ENCODE data around the gene PTCD1.

Gene PTCD1, protein sequence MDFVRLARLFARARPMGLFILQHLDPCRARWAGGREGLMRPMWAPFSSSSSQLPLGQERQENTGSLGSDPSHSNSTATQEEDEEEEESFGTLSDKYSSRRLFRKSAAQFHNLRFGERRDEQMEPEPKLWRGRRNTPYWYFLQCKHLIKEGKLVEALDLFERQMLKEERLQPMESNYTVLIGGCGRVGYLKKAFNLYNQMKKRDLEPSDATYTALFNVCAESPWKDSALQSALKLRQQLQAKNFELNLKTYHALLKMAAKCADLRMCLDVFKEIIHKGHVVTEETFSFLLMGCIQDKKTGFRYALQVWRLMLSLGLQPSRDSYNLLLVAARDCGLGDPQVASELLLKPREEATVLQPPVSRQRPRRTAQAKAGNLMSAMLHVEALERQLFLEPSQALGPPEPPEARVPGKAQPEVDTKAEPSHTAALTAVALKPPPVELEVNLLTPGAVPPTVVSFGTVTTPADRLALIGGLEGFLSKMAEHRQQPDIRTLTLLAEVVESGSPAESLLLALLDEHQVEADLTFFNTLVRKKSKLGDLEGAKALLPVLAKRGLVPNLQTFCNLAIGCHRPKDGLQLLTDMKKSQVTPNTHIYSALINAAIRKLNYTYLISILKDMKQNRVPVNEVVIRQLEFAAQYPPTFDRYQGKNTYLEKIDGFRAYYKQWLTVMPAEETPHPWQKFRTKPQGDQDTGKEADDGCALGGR

DNA sequence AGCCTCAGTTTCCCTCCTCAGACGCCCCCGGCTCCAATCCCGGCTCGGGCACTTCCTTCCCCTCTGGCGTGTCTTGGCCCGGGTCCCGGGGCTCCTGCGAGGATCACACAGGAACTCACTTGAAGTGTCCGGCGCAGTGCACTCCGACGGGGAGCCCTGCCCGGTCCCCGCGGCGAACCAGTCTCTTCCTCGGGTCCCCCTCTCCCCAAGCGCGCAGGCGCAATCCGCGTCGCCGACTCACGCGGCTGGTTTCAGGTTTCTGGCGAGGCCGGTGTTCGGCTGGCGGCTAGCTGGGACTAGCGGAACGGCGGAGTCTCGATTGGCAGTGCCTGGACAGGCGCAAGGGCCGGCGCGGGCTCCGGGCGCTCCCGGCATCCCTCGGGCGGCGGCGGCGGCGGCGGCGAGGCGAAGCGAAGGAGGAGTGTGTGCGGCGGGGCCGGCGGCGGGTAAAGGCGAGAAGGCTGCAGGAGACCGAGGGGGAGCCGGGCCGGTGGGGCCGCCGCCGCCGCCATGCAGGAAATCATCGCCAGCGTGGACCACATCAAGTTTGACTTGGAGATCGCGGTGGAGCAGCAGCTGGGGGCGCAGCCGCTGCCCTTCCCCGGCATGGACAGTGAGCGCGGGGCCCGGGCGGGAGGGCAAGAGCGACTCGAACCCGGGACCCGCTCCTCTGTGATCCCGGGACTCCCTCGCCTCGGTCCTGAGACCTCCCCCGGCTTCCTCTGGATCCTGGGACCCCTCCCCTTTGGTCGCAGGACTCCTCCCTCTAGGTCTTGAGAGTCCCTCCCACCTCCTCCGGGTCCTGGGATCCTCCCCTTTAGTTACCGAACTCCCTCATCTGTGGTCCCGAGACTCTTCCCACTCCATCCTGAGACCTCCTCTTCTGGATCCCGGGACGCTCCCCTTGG lies at the start of gene PTCD1, which contains the start of gene CPSF4:
PTCD1 (minus strand) TSS at position 226 of the 908 bp plus-strand sequence. CDS start 3,556 bp downstream, outside the sequence.
CPSF4 (plus strand) TSS at position 371 of the 908 bp plus-strand sequence; CDS start at position 511, 140 bp downstream.
- DNase-seq = peak; percentile 95

DNA sequence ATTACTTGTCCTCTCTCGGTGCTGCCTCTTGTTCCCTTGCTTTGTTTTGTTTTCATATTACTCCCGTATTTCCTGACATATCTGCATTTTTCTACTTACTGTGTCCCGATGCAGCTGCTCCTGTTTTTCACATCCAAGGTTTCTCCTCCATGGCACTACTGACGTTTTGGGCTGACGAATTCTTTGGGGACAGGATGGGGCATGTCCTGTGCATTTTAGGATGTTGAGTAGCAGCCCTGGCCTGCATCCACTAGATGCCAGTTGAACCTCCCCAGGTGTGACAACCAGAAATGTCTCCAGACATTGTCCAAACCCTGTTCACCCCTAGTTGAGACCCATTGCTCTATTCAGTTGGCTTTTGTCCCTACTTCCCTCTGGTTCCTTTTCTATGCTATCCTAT lies 46.5 kb upstream of the PTCD1 start:
- DNase-seq = no peak

DNA sequence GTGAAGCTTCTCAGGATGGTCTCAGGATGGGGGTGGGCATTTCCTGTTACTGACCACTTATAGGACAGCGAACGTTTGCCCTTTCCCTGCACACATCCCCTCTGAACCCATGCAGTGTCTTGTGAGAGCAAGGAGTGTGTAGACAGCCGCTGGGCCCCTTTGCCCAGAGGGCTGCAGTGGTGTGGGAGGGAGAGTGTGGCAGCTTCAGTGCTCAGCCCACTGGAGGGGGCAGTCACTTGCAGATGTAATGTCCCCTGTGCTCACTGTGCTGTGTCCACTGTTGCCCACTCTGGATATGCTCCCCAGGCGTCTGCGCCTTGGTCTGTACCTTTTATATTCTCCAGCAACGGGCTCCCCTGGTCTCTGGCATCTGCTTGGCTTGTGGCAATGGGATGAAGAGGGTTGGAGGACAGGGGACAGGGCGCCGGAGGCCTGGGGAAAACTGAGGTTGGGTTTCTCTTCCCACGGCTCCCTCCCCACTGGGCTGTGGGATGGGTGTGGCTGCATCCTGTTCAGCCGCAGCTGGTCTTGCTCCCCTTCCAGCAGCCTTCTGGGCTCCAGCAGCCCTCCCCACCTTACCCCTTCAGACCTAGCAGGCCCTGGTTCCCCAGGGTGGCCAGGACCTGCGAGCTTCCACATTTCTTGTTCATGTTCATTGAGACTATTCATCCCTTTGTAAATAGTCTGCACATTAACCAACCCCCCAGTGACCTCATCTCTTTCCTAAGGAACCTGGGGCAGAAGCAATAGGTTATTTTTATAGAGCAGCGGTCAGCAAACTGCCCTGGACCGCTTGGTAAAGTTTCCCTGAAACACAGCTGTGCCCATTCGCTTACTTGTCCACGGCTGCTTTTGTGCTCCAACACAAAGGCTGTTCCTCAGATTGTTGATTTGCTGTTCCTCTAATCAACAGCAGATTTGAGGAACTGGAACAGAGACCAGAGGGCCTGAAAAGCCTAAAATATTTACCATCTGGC lies 40.2 kb upstream of the PTCD1 start:
- no peak for DNase-seq

DNA sequence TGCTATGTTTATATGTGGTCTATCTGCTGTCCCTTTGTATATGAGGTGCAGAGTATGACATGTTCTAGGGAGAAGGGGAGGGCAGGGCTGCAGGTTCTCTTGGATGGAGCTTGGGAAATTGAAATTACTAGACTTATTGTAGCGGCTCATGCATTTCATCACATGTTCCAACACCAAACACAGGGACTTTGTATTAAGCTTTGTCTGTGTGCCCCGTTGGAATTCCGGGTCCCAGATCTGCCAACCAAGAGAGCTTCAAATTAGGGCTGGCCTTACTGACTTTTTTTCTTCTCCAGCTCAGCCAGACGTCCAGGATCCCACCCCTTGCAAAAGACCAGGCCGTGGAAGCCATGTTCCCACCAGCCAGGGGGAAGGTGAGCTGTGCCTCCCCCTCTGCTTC lies 37.5 kb upstream of the PTCD1 start:
- DNase-seq = no peak

DNA sequence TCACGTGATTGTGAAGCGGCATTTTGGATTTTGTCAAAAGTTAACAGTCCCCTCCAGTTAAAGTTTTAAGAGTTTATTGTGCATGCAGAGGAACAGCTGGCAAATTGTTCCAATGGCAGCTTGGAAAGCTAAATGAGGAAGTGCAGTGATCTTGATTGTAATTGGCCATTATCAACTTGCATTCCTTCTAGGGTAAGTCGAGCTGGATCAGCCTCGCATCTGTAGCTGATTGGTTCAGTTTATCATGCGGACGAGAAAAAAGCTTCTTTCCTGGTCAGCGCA lies 34.7 kb upstream of the PTCD1 start:
- DNase-seq = no peak

DNA sequence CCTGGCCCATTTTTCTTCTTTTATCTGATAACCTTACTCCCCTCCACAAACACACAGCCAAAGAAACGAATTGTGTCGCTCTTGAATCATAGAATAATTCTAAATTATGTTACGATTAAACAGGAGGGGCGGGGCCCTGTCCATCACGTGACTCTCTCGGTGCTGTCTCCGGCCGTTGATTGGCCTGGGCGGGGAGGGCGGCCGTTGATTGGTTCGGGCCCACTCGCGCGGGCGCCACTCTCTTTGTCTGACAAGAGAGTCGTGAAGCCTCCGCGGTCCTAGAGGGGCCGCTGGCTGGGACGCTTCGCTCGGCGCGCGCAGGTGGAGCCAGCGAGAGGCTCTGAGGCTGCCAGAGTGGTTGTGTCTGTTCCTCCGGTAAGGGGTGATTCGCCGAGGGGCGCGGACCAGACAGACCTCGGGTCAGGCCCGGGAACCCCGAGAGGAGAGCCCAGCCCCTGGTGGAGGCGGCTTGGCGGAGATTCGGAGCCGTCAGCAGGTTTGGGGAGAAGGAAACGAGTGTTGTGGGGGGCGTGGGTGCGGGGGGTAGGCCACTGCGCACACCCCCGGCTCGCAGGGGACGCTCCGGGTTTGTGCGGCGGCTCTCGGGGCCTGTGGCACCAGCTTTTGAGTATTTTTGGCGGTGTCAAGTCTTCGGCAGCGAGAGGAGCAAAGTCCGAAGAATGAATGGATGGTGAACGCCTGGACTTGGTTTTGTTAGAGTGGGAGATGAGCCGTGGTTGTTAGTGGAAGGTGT lies 34.1 kb upstream of the PTCD1 start, which contains the start of gene ZNF789:
ZNF789 (plus strand) TSS at position 330 of the 754 bp plus-strand sequence. CDS start 3,567 bp downstream, outside the sequence.
- peak; percentile 98 for DNase-seq

DNA sequence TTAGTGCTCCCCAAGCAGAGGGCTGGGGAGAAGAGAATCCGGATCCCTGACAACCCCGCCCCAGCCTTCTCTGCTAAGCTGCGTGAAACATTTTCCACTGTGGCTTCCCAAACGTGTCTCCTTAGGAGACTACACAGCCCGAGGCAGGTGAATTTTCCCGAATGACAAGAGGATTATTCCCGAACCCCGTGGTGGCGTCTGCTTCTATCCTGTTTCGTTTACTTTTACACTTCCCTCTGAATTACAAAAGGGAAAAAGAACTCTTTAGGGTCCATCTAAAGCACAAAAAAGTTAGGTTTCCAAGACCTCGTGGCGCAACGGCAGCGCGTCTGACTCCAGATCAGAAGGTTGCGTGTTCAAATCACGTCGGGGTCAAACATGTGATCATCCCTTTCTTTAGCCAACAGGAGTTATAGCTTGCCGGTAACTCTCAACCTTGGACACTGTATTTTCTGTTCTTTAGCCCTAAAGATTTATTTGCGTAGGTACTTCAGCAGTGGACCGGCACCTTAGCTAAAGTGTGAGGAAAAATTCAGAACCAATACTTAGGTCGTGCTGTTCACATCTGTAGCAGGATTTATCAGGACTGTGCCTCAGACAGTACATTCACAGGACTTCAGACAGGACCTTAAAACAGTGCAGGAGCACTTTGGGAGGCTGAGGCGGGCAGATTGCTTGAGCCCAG lies 30.9 kb upstream of the PTCD1 start:
- no peak for DNase-seq

DNA sequence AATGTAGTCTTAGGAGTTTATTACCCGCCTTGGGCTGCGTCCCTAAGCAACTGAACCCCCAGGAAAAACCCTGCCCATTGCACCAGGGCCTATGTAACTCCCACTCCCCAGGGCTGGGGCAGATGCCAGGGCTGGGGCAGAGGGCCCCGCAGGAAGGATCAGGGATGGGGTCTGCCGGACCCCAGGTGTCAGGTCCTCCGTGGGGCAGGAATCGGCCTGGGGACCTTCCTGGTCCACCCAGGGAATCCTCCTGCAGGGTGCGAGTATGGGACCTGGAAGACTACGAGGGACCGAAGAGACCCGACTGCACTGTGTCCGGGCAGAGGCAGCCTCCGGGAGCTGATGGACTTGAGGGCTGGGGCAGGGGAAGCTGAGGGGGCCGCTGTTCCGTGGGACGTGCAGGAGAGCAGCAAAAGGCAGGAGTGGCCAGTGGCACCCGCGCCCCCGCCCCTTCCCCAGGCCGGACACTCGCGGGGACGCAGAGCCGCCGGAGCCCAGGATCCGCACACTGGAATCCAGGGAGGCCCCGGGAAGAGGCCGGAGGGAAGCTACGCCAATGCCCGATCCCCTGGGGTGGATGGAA lies 29.8 kb upstream of the PTCD1 start:
- DNase-seq = no peak

DNA sequence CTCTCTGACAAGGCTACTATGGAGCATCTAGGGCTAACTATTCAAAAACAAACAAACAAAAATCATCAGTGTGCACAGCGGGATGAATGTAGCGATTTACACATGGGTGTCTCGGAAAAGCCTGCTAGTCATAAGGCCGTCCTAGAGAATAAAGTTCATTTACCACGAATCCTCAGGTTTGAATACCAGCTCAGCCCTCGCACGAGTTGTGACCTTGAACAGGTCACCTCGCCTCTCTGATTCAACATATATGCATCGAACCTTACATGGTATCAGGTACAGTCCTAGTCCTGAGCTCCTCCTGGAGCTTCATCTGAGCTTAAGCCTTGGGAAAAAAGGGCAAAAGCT lies 26.8 kb upstream of the PTCD1 start:
- DNase-seq = no peak

DNA sequence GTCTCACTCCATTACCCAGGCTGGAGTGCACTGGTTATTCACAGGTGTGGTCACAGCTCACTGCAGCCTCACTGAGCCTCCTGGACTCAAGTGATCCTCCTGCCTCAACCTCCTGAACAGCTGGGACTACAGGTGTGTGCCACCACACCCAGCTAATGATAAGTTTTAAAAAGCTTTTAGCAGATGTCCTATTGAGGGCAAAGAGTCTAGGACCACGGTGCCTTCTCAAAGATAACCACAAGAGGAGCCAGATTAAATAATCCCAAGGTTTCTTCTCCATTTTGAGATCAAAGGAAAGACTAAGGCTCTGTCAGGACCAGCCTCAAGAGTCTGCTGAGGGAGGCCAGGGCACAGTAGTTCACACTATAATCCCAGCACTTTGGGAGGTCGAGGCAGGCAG lies 22.6 kb upstream of the PTCD1 start:
- no peak for DNase-seq

DNA sequence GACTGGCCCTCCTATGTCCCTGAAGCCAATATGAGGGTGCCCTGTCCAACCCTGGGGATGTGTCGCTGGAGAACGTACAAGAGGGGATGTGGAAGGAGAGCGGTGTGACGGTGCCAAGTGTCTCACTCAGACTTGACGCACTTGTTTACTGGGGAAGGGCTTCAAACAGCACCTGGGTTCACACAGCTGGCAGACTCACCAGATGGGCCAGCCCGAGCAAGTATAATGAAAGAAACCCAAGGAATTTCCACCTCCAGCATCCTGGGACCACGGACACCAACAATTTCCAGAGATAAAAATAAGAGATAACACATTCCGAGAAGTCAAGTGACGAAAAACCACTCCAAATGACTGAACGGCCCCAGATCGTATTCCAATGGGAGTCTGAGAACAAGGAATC lies 22.1 kb upstream of the PTCD1 start:
- DNase-seq = no peak

DNA sequence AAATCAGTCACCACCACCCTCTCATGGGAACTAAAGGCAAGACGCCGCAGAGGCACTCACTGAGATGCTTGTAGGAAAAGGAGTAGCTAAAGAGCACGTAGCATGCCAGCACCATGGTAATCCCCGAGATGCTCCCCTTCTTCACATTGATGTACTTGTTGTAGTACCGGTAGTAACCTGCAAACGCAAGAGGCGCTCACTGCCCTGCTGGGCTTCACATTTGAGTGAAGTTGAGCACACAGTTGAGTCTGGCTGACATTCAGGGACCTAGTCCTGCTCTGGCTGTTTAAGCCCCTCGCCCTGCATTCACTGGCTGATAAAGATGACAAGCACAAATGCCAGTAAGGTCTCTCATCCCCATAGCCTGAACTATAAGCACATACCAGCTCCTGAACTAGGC lies 20.5 kb upstream of the PTCD1 start:
- DNase-seq = peak; percentile 10

DNA sequence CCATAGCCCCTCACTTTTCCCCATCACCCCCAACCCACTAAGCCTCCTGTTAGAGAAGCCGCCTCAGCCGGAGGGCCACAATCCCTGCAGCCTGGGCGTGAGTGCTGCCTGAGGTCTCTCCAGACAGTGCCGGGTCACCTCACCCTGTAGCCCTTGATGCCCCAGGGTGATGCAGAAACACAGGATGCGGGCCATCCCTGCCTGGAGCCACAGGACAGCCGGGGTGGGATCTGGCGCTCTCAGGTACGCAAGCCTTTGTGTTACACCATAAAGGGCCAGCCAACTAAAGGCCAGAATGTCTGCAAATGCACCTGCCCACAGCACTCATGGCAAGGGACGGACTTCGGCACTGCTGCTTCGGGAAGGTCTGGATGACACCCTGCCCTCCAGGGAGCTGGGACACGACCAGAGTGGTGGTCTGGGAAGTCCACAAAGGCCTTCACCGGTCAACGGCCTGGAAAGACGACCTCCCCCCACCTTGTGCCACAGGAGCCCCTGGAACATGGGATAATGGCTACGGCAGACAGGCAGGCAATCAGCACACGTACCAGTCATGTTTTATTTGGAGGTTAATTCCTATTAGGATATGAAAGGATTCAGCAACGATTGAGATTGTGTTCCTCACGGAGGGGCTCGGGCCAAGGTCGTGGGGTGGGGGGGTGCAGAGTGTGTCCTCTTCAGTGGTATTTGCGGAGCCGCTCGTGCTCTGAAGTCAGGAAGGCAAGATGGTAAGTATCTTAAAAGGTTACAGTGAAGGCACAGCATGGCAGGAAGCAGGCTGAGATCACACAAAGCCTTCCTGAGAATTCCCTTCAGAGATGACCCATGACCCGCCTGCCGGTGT lies 19.3 kb upstream of the PTCD1 start:
- DNase-seq = no peak

DNA sequence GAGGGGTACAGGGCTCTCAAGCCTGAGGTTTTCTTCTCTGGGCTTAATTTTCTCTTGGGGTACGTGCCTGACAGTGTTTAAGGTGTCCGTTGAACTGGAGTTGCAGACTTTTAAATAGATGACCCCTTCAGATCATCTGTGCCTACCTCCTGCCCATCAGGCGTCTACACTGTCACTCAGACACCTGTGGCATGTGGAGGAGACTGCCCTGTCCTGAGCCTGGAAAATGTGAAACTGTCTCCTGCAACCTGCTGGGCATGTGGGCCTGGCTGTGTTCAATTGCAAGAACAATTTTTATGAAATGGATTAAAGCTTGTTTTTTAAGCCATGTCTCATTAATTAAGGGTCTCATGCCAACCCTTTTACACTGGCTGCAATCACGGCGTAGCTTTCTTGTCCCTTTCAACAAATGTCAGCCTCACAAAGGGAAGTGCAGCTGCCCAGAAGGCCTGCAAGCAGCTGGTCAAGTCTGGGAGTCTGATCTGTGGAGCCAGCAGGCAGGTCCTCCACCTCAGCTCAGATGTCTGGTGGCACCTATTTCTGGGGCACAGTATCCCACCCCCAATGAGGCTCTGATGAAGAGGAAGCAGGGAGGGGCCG lies 18.6 kb upstream of the PTCD1 start:
- DNase-seq = no peak

DNA sequence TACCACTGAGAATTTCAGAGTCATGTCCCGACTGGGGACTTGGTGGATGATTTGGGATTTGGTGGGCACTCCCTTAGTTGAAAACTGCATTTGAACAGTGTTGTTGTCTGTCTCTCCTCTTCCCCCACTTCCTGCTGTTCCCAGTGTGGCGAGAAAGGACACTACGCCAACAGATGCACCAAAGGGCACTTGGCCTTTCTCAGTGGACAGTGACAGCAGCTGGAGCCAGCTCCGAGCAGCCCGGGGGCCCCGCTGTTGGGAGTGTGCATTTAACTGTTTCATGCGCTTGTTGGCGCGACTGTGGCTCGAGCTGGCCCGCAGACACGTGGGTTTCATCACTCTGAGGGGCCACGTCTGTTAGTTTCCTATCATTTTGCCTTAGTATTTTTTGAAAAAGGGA lies 17.7 kb upstream of the PTCD1 start:
- DNase-seq = no peak

DNA sequence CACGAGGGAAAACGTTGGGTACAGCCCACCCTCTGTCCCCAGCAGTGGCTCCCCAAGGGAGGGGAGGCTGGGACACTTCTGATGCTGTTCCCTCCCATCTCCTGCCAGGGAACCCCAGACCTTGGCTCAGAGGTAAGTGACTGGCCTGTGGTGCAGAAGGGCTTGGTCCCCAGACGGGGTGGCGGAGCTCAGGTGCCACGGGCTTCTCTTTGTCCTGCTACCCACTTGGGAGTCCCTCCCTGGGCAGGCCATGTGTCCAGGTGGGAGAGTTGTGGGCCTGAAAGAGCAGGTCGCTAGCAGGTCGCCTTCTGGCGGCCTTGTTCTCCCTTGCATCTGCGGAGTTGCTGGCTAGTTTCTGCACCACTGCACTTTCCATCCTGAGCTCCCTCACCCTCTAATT lies 17.3 kb upstream of the PTCD1 start:
- no peak for DNase-seq

DNA sequence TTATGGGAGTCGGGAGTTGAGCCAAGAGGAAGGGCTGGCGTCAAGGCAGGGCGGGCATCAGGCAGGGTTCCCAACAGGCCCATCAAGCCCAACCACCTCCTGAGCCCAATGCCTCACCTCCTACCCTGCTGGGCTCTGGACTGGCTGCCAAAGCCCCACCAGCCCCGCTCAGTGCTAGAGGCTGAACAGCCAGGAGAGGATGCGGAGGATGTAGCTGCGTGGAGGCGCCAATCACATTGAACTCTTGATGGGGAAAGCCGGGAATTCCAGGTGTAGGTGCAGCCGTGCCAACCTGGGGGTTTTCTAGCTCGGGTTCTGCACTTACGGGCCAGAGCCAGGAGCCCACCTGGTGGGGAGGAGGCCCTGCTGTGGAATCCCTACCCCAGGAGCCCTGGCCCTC lies 14.5 kb upstream of the PTCD1 start:
- DNase-seq = no peak

DNA sequence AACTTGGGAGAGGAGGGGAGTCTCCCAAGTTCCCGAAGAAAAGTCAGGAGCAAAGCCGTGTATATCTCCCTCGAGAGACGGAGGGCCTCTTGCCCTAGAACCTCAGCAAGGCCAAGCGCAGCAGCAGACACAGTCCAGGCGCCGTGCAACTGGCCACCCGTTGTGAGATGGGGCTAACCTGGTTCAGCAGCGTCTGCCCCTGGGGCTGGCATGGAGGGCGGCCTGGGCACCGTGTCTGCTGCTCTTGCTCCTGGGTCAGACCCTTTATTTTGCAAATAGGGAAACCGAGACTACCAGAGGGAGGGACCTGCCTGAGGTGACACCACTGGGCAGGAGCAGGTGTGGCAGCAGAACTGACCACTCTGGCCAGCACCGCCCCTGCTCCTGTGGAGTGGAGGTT lies 13.9 kb upstream of the PTCD1 start:
- no peak for DNase-seq

DNA sequence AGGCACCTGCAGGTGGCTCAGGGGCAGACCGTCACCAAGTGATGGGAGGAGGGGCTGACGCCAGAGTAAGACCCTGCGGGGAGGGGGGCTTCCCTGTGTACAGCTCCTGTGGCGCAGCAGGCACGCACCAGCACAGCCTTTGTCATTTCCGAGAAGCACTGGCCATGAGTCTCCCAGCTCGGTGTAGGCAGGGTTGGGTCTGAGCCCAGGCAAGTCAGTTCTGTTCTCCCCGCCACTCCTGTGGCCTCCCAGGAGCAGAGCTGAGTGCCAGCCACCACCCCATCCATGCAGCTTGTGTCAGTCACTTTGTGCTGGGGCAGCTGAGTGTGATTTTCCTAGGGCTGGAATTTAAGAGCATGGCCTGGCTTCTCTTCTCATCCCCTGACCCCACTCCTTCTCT lies 13.3 kb upstream of the PTCD1 start:
- no peak for DNase-seq
